ENCODE results near the gene GPR141. TPM values are rescaled to one million over a fixed set of nuclear protein-coding genes. Genes with fewer than 3 reads are reported as not detected.
A peak's percentile ranks its signal among the peaks of the same experiment; 100 is the strongest.

Gene GPR141
- total RNA-seq, 5 donors from 2014 or later (not counting 1 experiment from before 2014, with no cell fraction given): 0.25 to 6.3 (median 0.92) TPM

DNA sequence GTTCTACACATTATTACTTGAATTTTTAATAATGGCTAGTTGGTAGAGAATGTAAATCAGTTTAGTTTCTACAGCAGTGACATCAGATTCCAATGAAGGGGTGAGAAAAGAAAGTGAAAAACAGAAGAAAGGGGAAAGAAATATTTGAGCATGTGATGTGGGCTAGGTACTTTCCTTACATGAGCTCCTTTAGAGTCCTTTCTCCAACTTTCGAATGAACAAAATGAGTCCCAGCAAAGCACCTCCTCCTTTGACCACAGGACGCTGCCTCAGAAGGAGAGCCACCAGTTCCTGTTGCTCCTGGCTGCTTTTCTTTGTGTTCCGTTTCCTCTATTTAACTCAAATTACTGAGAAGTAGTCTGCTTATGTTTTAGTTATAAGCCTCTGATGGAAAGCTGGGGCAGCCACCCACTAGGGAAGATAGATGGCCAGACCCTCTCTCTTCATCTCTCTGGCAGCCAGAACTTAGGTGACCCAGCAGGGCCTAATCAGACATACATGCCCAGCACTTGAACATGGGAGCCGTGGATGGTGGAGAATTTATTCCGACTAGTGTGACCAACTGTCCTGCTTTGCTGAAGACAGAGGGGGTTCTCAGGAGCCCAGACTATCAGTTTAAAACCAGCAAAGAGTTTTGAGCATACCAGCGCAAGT lies 82.4 kb downstream of the GPR141 start:
- no peak overlapping the region for H3K27ac ChIP-seq (ENCODE audit: low read length)
- H3K9me3 ChIP-seq: no peaks in the 10 kb centered on the region
- no peak overlapping the region for H3K4me3 Mint-ChIP-seq
- no peak overlapping the region for H3K4me3 ChIP-seq (ENCODE audit: control insufficient read depth in 1 of 2, extremely low read depth in 1 of 2, low read length in 1 of 2)
- no peak for ATAC-seq (replicated peaks in 1 of 4)
- H3K9me3 Mint-ChIP-seq: peaks cover 0 to 3% (median 0%) of the 10 kb centered on the region in 3 donors
- H3K27me3 Mint-ChIP-seq: peaks cover 4 to 6% of the 10 kb centered on the region in 2 donors
- H3K36me3 Mint-ChIP-seq: no peaks in the 10 kb centered on the region
- ChIA-PET POLR2A (no interaction called here), CTCF (interaction anchor here in 1 of 2 donors (0.5 kb wide), 1 partner anchor 602 kb away, joined by 5 read pairs; no protein-coding TSS in a partner anchor)
- no peaks in the 10 kb centered on the region for H3K4me1 Mint-ChIP-seq
- H3K36me3 ChIP-seq (ENCODE audit: control insufficient read depth in 2 of 2, extremely low read depth in 1 of 2, insufficient read depth in 1 of 2, low read length in 1 of 2): no peaks in the 10 kb centered on the region
- H3K4me1 ChIP-seq (ENCODE audit: control insufficient read depth in 1 of 2, extremely low read depth in 1 of 2, insufficient read depth in 2 of 2, low read length in 2 of 2): no peaks in the 10 kb centered on the region
- peak in 1 of 35 experiments; percentile 11 for DNase-seq
- WGBS (ENCODE audit: insufficient coverage): 100% methylated on average over 3 of the region's 6 CpGs
- H3K27ac Mint-ChIP-seq: no peak overlapping the region
- H3K27me3 ChIP-seq (replicated peaks in 1 of 2; ENCODE audit: control insufficient read depth in 2 of 2, extremely low read depth in 1 of 2, insufficient read depth in 2 of 2, low read length in 1 of 2): peaks cover 0 to 7% of the 10 kb centered on the region in 2 experiments

DNA sequence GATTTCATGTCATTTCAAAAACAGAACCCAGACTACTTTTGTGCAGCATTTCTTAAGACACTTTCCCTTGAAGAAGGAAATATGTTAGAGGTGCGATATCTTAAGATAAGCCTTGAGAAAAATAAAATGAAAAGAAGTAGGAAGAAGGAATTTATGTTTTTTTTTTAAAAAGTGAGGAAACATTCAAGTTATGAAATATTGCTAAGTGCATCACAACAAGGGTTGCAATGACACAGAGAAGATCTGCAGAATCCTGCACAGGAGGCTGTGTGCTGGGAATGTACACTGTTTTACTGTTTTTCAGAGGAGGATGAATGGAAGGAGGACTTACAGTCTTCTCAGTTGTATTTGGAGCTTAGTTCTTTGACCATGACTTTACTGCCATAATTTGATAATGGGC lies 85.0 kb downstream of the GPR141 start:
- Mint-ChIP-seq H3K27me3 (peaks cover 0 to 2% of the 10 kb centered on the region in 2 donors), H3K4me3 (no peak overlapping the region), H3K4me1 (no peaks in the 10 kb centered on the region), H3K27ac (no peak overlapping the region), H3K9me3 (peaks cover 0 to 4% (median 3%) of the 10 kb centered on the region in 3 donors), H3K36me3 (no peaks in the 10 kb centered on the region)
- Histone ChIP-seq H3K27ac (ENCODE audit: low read length) (no peak overlapping the region), H3K36me3 (ENCODE audit: control insufficient read depth in 2 of 2, extremely low read depth in 1 of 2, insufficient read depth in 1 of 2, low read length in 1 of 2) (no peaks in the 10 kb centered on the region), H3K4me1 (ENCODE audit: control insufficient read depth in 1 of 2, extremely low read depth in 1 of 2, insufficient read depth in 2 of 2, low read length in 2 of 2) (no peaks in the 10 kb centered on the region), H3K4me3 (ENCODE audit: control insufficient read depth in 1 of 2, extremely low read depth in 1 of 2, low read length in 1 of 2) (no peak overlapping the region), H3K9me3 (no peaks in the 10 kb centered on the region), H3K27me3 (replicated peaks in 1 of 2; ENCODE audit: control insufficient read depth in 2 of 2, extremely low read depth in 1 of 2, insufficient read depth in 2 of 2, low read length in 1 of 2) (peaks cover 0 to under 1% of the 10 kb centered on the region in 2 experiments)
- DNase-seq (no peak), ATAC-seq (replicated peaks in 1 of 4) (no peak)
- CTCF ChIA-PET: no interaction called here
- 100% methylated on average over 1 of the region's 1 CpG for WGBS (ENCODE audit: insufficient coverage)
- POLR2A ChIA-PET: no interaction called here

DNA sequence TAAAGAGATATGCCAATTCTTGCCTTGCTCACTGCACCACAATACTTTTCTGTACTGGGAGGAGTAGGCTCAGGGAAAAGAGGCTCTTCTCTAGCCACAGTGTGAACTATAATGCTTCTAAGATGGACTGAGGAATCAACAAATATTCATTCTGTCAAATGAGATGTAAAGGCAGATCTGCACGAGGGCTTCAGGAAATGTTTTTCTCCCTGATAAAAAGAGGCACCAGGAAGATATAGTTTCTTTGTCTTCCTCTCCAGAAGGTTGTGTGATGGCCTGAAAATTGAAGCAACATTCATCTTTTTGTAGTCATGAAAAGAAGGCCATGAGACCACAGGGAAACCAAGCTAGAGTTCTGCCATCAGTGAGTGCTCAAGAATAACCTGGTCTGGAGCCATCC lies 85.7 kb downstream of the GPR141 start:
- Mint-ChIP-seq H3K4me1 (no peaks in the 10 kb centered on the region), H3K36me3 (no peaks in the 10 kb centered on the region), H3K9me3 (peaks cover 0 to 4% (median 0%) of the 10 kb centered on the region in 3 donors), H3K4me3 (no peak overlapping the region), H3K27ac (no peak overlapping the region), H3K27me3 (peaks cover 0 to under 1% of the 10 kb centered on the region in 2 donors)
- no CpG with 5 or more reads among the region's 1 CpG for WGBS (ENCODE audit: insufficient coverage)
- no peaks in the 10 kb centered on the region for H3K4me1 ChIP-seq (ENCODE audit: control insufficient read depth in 1 of 2, extremely low read depth in 1 of 2, insufficient read depth in 2 of 2, low read length in 2 of 2)
- H3K36me3 ChIP-seq (ENCODE audit: control insufficient read depth in 2 of 2, extremely low read depth in 1 of 2, insufficient read depth in 1 of 2, low read length in 1 of 2): no peaks in the 10 kb centered on the region
- no peak overlapping the region for H3K27ac ChIP-seq (ENCODE audit: low read length)
- H3K4me3 ChIP-seq (ENCODE audit: control insufficient read depth in 1 of 2, extremely low read depth in 1 of 2, low read length in 1 of 2): no peak overlapping the region
- ATAC-seq (replicated peaks in 1 of 4) (no peak), DNase-seq (no peak)
- H3K27me3 ChIP-seq (replicated peaks in 1 of 2; ENCODE audit: control insufficient read depth in 2 of 2, extremely low read depth in 1 of 2, insufficient read depth in 2 of 2, low read length in 1 of 2): no peaks in the 10 kb centered on the region
- POLR2A ChIA-PET: no interaction called here
- CTCF ChIA-PET: no interaction called here
- no peaks in the 10 kb centered on the region for H3K9me3 ChIP-seq

DNA sequence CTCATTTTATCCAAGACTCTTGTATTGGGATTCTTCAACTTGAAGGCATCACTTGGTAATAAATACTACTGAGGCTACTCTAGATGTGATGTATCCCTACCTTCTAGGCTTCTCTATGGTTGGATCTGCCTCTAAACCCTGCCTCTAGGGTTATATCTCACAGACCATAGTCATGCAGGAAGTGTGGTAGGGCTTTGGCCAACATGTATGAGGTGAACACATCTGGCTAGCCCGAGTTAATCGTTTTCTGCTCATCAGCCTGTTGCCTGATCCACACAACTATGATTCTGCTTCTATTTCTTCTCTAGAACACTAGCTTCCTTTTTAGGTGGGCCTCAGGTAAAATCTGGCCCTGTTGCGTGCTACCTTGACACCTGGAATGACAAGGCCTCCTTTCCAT lies 86.2 kb downstream of the GPR141 start:
- POLR2A ChIA-PET: no interaction called here
- peaks cover 0 to 2% of the 10 kb centered on the region in 2 donors for H3K27me3 Mint-ChIP-seq
- no peaks in the 10 kb centered on the region for H3K36me3 Mint-ChIP-seq
- no peaks in the 10 kb centered on the region for H3K27me3 ChIP-seq (replicated peaks in 1 of 2; ENCODE audit: control insufficient read depth in 2 of 2, extremely low read depth in 1 of 2, insufficient read depth in 2 of 2, low read length in 1 of 2)
- no peaks in the 10 kb centered on the region for H3K4me1 ChIP-seq (ENCODE audit: control insufficient read depth in 1 of 2, extremely low read depth in 1 of 2, insufficient read depth in 2 of 2, low read length in 2 of 2)
- H3K9me3 ChIP-seq: no peaks in the 10 kb centered on the region
- no peaks in the 10 kb centered on the region for H3K4me1 Mint-ChIP-seq
- no peak overlapping the region for H3K27ac ChIP-seq (ENCODE audit: low read length)
- no CpG with 5 or more reads among the region's 3 CpGs for WGBS (ENCODE audit: insufficient coverage)
- H3K9me3 Mint-ChIP-seq: peaks cover 0 to 4% (median 0%) of the 10 kb centered on the region in 3 donors
- no peak overlapping the region for H3K4me3 ChIP-seq (ENCODE audit: control insufficient read depth in 1 of 2, extremely low read depth in 1 of 2, low read length in 1 of 2)
- DNase-seq (no peak), ATAC-seq (replicated peaks in 1 of 4) (no peak)
- CTCF ChIA-PET: no interaction called here
- H3K4me3 Mint-ChIP-seq: no peak overlapping the region
- H3K36me3 ChIP-seq (ENCODE audit: control insufficient read depth in 2 of 2, extremely low read depth in 1 of 2, insufficient read depth in 1 of 2, low read length in 1 of 2): no peaks in the 10 kb centered on the region
- H3K27ac Mint-ChIP-seq: no peak overlapping the region

DNA sequence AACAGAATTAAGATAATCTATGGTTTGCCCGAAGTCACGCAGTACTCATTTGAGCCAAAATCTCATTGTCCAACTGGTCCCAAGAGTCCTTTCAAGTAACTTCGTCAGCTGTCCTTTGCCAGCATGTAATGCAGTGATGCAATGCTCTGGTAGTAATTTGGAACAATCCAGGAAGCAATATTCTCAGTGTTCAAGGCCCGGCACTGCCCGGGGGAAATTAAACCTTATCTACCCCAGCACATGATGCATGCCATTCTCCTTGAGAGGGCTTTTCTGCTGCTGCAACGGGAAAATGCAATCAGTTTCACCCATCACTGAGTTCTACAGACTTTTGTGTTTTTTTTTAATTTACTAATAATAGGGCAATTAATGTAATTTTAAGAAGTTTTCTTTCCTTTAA lies 87.3 kb downstream of the GPR141 start:
- Mint-ChIP-seq H3K36me3 (no peaks in the 10 kb centered on the region), H3K4me1 (no peaks in the 10 kb centered on the region)

DNA sequence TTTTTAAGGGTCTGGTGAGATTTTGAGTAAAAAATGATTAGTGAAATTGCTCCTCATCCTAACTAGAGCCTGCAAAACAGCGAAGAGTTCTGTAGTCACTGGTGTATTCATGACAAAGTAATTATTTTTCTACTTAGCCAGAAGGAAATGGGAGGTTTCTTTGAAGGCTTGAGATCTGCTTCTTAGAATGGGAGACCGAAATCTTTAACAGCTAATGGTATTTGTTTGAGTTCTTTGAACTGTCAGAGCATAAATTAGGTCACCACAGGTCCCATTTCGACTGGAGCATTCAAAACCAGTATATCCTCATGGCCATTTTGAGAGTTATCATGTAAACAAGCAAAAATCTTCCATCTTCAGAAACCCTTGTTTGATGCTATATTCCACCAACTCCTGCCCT lies 87.8 kb downstream of the GPR141 start:
- Mint-ChIP-seq H3K9me3 (peaks cover 4 to 14% (median 6%) of the 10 kb centered on the region in 3 donors), H3K4me1 (no peaks in the 10 kb centered on the region), H3K27ac (no peak overlapping the region), H3K4me3 (no peak overlapping the region), H3K27me3 (peaks cover 0 to 2% of the 10 kb centered on the region in 2 donors), H3K36me3 (no peaks in the 10 kb centered on the region)
- H3K36me3 ChIP-seq (ENCODE audit: control insufficient read depth in 2 of 2, extremely low read depth in 1 of 2, insufficient read depth in 1 of 2, low read length in 1 of 2): no peaks in the 10 kb centered on the region
- no peak for DNase-seq
- CTCF ChIA-PET: no interaction called here
- no peak overlapping the region for H3K27ac ChIP-seq (ENCODE audit: low read length)
- no peak overlapping the region for H3K4me3 ChIP-seq (ENCODE audit: control insufficient read depth in 1 of 2, extremely low read depth in 1 of 2, low read length in 1 of 2)
- no peaks in the 10 kb centered on the region for H3K27me3 ChIP-seq (replicated peaks in 1 of 2; ENCODE audit: control insufficient read depth in 2 of 2, extremely low read depth in 1 of 2, insufficient read depth in 2 of 2, low read length in 1 of 2)
- H3K4me1 ChIP-seq (ENCODE audit: control insufficient read depth in 1 of 2, extremely low read depth in 1 of 2, insufficient read depth in 2 of 2, low read length in 2 of 2): no peaks in the 10 kb centered on the region
- no peaks in the 10 kb centered on the region for H3K9me3 ChIP-seq
- POLR2A ChIA-PET: no interaction called here
- no peak for ATAC-seq (replicated peaks in 1 of 4)
- 63% methylated on average over 2 of the region's 3 CpGs for WGBS (ENCODE audit: insufficient coverage)

More for the DNA sequence above, 87.3 kb downstream of the GPR141 start:
- H3K36me3 ChIP-seq (ENCODE audit: control insufficient read depth in 2 of 2, extremely low read depth in 1 of 2, insufficient read depth in 1 of 2, low read length in 1 of 2): no peaks in the 10 kb centered on the region
- H3K27me3 ChIP-seq (replicated peaks in 1 of 2; ENCODE audit: control insufficient read depth in 2 of 2, extremely low read depth in 1 of 2, insufficient read depth in 2 of 2, low read length in 1 of 2): no peaks in the 10 kb centered on the region
- CTCF ChIA-PET: no interaction called here
- no peaks in the 10 kb centered on the region for H3K4me1 ChIP-seq (ENCODE audit: control insufficient read depth in 1 of 2, extremely low read depth in 1 of 2, insufficient read depth in 2 of 2, low read length in 2 of 2)
- H3K4me3 ChIP-seq (ENCODE audit: control insufficient read depth in 1 of 2, extremely low read depth in 1 of 2, low read length in 1 of 2): no peak overlapping the region
- ATAC-seq (replicated peaks in 1 of 4) (no peak), DNase-seq (no peak)
- POLR2A ChIA-PET: no interaction called here
- no peak overlapping the region for H3K27ac Mint-ChIP-seq
- WGBS (ENCODE audit: insufficient coverage): 86% methylated on average over 3 of the region's 6 CpGs
- H3K4me3 Mint-ChIP-seq: no peak overlapping the region
- H3K27ac ChIP-seq (ENCODE audit: low read length): no peak overlapping the region
- peaks cover 0 to 2% of the 10 kb centered on the region in 2 donors for H3K27me3 Mint-ChIP-seq
- H3K9me3 Mint-ChIP-seq: peaks cover 4 to 13% (median 6%) of the 10 kb centered on the region in 3 donors
- no peaks in the 10 kb centered on the region for H3K9me3 ChIP-seq

Measured in T-cell (primary cell).